HFF-Myc (cell line): Measurements from ENCODE around the gene ACY1.

Experiments used
- DNase-seq: peaks from one replicate; pipeline ENCODE4 v3.0.0-alpha.2; 2011; ENCODE audit warnings: low read depth; ENCODE audit errors: extremely low read depth
- H3K4me3 ChIP-seq: replicated peaks from 2 replicates; pipeline ENCODE4 v1.5.1; 2011; ENCODE audit warnings: low read depth, mild to moderate bottlenecking, control low read depth, low read length
- TF ChIP-seq, protein P1 (sequence below): IDR thresholded peaks from 2 replicates; pipeline ENCODE4 v1.5.1; 2012; ENCODE audit warnings: mild to moderate bottlenecking, low read depth, low read length, control low read depth; ENCODE audit errors: missing control alignments

Gene ACY1

DNA sequence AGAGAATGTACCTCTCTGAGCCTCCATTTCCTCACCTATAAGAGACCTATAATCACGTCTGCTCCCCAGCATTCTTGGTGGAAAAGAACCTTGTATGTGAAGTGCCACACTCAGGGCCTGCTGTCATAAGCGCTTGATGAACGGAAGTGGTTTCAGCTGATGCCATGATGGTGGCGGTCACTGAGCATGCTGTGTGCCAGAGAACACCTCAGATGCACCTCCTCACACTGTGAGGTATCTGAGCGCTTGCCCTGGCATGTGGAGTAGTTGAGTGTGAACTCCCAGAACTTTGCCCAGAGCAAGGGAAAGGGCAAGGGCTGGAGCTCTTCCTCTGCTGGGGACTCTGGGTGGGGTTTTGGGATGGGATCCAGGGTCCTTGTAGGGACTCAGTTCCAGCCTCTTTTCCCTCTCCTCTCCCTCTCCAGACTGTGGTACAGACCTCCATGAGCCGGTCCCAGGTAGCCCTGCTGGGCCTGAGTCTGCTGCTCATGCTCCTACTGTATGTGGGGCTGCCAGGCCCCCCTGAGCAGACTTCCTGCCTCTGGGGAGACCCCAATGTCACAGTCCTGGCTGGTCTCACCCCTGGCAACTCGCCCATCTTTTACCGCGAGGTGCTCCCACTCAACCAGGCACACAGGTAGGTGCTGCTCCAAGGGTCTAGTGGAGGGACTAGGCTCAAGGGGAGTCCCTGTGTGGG, 5.7 kb upstream of the ACY1 start:
- TF ChIP-seq, protein P1, sequence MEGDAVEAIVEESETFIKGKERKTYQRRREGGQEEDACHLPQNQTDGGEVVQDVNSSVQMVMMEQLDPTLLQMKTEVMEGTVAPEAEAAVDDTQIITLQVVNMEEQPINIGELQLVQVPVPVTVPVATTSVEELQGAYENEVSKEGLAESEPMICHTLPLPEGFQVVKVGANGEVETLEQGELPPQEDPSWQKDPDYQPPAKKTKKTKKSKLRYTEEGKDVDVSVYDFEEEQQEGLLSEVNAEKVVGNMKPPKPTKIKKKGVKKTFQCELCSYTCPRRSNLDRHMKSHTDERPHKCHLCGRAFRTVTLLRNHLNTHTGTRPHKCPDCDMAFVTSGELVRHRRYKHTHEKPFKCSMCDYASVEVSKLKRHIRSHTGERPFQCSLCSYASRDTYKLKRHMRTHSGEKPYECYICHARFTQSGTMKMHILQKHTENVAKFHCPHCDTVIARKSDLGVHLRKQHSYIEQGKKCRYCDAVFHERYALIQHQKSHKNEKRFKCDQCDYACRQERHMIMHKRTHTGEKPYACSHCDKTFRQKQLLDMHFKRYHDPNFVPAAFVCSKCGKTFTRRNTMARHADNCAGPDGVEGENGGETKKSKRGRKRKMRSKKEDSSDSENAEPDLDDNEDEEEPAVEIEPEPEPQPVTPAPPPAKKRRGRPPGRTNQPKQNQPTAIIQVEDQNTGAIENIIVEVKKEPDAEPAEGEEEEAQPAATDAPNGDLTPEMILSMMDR, result no peak
- H3K4me3 ChIP-seq, result no peak overlapping the region
- DNase-seq, result no peak

DNA sequence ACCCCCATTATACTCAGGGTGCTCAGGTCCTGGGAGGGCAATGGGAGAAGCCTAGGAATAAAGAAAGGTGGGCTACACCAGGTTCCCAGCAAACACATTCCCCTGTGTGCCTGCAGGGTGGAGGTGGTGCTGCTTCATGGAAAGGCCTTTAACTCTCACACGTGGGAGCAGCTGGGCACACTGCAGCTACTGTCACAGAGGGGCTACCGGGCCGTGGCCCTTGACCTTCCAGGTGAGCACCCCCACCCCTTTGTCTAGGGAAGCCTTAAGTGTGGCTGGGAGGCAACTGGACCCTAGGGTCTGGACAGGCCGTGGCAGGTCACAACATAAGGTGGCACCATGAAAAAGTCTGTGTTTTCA, 5.2 kb upstream of the ACY1 start:
- TF ChIP-seq, protein P1, result no peak
- DNase-seq, result no peak
- H3K4me3 ChIP-seq, result no peak overlapping the region

DNA sequence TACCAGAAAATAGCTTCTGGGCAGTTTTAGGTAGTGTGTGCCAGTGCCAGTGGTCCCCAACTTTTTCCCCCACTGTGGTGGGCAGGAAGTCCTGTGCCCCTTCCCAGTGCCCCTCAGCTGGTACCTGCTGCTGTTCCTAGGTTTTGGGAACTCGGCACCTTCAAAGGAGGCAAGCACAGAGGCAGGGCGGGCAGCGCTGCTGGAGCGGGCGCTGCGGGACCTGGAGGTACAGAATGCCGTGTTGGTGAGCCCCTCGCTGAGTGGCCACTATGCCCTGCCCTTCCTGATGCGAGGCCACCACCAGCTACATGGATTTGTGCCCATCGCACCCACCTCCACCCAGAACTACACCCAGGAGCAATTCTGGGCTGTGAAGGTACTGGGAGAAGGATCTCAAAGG, 3.1 kb upstream of the ACY1 start:
- no peak overlapping the region for H3K4me3 ChIP-seq
- no peak for DNase-seq
- TF ChIP-seq, protein P1, result no peak

DNA sequence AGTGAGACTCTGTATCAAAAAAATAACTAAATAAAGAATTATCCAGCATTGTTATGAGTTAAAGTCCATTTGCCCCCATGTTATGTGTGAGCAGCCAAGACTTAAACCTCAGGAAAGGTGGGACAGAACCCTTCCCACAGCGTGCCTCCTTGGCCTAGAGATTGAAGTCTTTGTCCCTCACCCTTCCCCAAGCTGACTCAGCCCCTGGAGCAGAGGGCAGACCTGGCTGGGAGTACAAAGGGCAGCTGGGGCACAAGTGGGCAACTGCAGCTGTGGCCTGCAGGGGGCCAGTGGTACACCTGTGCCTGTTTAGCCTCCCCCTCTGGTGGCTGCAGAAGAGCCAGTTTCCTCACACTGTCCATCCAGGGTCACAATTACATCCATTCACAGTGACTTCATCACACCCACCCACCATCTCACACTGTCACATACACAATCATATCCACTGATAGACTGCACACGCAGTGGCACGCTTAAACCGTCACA, 940 bp upstream of the ACY1 start:
- H3K4me3 ChIP-seq, result peak overlapping the region; percentile 66
- no peak for DNase-seq
- TF ChIP-seq, protein P1, result peak; percentile 66

DNA sequence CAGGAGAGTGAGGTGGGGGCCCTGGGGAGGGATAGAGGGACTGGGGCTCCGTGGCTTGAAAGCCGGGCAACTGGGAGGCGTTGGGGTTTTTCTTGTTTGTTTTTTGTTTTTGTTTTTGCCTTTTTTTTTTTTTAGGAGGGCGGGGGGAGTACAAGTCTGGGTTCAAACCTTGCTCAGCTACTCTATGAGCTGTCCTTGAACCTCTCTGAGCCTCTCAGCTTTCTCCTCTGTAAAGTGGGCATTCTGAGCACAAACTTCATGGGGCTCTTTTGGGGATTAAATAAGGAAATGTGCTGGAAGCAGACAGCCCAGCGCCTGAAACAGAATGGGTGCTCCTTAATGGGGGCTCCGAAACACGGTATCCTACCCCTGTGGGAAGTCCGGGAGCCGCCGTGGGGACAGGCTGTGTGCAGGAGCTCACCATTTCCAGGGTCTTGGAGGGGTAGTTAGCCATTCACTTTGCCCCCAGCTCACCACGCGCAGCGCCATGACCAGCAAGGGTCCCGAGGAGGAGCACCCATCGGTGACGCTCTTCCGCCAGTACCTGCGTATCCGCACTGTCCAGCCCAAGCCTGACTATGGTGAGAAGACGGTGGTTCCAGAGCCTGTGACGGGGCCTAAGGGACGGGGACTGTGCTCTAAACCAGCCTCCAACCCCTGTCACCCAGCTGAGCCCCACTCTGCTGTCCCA, 388 bp downstream of the ACY1 start:
- no peak for DNase-seq
- peak overlapping the region; percentile 66 for H3K4me3 ChIP-seq
- TF ChIP-seq, protein P1, result no peak

DNA sequence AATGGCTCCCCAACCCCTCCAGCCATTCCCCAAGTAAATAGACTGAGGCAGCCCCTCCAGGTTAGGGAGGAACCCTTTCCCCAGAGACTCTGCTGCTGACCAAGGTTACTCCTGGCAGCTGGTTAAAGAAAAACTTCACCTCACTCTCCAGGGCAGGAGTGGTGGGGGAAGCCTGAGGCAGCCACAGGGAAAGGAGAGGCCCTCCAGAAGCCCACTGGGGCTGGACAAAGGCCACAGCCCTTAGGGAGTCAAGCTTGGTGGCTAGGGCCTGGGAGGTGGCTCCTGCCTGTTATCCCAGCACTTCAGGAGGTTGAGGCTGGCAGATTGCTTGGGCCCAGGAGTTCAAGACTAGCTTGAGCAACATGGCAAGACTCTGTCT, 923 bp downstream of the ACY1 start:
- H3K4me3 ChIP-seq, result peak overlapping the region; percentile 66
- no peak for DNase-seq
- TF ChIP-seq, protein P1, result no peak
